Stimulated activated CD8-positive, alpha-beta memory T cell treated with anti-CD3 and anti-CD28 coated beads, Interleukin-12 subunit alpha, Interleukin-12 subunit beta, amount 100 ng/mL, for 24 hours (primary cell): ENCODE data around the gene SLC13A1.
"Not testable (repeated sequence)": the region's sequence is repeated elsewhere in the genome, so short reads cannot be mapped to it uniquely, and the experiment has no call there.

Experiments used
- DNase-seq: peaks from one replicate; pipeline ENCODE4 v3.0.0-alpha.2; 2020; ENCODE audit errors: extremely low read depth

SLC13A1 gene, protein sequence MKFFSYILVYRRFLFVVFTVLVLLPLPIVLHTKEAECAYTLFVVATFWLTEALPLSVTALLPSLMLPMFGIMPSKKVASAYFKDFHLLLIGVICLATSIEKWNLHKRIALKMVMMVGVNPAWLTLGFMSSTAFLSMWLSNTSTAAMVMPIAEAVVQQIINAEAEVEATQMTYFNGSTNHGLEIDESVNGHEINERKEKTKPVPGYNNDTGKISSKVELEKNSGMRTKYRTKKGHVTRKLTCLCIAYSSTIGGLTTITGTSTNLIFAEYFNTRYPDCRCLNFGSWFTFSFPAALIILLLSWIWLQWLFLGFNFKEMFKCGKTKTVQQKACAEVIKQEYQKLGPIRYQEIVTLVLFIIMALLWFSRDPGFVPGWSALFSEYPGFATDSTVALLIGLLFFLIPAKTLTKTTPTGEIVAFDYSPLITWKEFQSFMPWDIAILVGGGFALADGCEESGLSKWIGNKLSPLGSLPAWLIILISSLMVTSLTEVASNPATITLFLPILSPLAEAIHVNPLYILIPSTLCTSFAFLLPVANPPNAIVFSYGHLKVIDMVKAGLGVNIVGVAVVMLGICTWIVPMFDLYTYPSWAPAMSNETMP

DNA sequence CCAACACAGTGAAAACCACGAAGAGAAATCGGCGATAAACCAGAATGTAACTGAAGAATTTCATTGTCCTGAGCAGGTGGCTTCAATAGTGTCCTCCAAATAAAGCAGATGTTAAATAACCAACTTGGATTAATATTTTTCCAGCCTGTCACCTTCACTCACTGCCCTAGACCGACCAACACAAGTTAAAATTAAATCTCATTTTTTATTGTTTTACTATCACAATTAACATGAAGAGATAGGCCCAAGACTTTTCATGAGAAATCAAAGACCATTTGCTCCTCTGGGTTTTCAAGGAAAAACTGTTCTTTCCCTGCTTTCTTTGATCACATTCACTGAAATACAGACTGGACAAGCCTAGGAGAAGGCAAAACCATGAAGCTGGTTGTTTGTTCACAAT is at the start of gene SLC13A1:
TSS of gene SLC13A1 (minus strand) at position 87 of the 400 bp plus-strand sequence. CDS start at position 64, 23 bp downstream.
- no peak for DNase-seq

DNA sequence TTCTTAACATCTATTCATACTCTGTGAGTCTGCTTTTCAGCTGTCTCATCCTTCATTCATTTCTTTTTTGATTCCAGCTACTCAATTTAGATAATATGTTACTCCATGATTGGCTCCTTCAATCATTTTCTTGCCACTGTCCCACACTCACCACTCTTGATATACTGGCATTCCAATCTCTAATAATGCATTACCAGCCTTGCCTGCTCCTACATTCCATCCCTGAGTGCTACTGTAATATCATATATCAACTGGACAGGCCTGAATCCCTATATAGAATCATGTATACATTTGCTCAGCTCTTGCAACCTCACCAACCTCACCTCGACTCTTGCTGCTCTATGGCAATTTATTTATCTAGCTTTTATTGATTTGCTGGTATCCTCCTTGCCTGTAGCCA is 45.0 kb upstream of the SLC13A1 start:
- DNase-seq = no peak

DNA sequence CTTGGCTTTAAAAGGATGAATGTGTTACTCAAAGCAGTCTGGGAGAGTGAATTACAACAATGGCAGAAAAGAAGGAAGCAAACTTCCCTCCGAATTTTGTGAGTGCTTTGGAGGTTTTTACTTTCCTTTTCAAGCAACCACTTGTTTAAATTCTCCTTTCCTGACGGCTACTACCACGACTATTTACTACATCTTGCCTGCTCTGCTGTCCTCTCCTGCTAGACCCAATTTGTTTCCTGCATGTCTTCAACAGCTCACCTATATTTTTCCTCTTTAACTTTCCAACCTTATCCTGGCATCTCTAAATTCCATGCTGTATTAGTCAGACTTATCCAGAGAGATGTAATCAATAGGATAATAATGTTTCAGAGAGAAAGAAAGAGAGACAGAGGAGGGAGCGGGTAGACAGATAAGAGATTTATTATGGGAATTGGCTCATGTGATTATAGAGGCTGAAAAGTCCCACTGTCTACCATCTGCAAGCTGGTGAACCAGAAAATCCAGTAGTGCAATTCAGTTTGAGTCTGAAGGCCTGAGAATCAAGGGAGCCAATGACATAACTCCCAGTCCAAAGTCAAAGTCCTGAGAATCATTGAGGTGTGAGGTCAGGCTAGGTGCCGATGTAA is 42.8 kb upstream of the SLC13A1 start:
- DNase-seq = no peak

DNA sequence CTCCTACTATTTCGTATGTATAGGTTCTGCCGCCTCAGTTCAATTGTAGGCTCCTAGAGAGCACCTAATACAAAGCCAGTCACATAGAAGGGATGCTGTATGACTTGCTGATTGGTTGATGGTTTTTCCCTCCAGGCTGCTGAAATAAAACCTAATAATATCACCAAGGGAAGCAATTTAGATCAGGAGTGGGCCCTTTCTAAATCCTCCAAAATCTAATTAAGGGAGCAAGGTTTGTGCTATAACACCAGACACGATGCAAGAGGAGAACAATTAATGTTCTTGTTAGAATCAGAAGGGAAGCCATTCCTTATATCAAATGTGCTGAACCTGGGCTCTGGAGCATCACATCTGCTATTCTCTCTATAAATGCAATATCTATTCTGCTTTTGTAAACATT is 42.0 kb upstream of the SLC13A1 start:
- DNase-seq = no peak

DNA sequence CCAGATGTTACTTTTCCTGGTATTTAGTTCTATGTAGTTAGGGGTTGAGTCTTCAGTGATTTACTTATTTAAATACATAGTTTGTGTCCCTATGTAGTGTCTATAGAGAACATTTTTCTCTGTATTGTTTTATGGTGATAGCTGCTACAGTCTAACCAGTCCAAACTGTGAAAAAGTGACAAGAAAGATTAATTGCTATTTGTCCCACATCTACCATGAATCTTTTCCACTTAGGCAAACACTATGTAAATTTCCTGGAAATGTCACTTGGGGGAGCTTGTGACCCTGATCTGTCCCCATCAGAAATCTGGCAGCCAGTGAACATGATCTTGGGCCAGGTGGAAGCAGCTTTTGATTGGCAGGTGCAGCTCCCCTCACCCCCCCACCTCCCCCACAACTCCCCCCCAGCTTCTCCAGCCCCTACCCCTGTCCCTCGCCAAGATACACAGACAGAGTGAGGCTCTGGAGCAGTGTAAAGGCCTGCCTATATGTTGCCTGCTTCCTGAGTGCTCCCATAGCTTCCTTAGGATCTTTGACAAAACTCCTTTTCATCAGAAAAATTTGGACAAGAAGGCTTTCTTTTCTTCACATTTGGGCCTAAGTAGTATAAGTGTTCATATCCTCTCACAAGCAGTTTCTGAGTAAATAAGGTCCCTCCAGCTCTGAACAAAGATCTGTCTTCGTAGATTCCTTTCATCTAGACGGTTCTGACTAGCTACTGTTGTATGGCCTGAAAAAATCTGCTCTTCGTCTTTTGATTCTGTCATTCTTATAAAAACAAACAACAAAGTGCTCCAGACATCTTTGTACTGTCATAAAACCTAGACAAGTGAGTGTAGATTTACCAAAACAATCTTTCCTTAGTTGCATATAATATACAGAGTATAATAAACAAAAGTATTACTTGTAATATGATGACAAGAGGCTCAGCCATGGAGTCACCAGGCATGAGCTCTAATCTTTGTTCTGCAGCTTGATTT is 31.5 kb upstream of the SLC13A1 start:
- DNase-seq = no peak

DNA sequence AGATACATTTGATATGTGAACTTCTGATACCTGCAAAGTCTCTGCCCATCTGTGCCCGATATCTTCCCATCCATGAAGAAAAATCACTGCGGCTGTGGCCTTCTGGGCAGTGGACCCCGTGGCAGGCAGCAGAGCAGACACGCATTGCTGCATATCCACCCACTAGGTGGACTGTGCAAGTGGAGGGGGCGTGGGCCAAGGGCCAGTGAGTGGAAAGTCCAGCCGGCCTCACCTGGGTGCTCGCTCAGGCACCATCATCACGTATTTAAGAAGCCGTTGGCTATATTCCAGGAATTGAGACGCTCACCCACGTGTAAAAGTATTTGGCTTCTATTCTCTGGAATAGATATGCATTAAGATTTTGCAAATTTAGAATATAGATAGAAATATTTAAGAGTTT is 30.8 kb upstream of the SLC13A1 start:
- no peak for DNase-seq

DNA sequence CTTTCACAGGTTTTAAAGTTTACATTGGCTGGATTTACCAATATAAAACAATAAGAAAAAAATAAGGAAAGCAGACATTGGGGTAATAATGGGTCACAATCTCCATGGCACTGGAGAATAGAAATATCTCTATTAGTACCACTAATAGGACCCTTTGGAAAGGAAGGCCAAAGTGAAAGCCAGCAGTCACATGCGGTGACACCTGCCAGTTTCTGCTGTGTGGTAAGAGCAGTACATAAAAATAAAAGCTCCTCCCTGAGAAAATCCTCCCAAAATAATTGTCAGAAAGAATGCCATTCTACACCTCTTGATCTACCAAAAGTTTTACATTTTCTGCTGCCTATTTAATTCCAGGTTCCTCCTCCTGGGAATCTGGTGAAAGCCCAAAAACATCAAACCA is 30.4 kb upstream of the SLC13A1 start:
- DNase-seq = no peak

DNA sequence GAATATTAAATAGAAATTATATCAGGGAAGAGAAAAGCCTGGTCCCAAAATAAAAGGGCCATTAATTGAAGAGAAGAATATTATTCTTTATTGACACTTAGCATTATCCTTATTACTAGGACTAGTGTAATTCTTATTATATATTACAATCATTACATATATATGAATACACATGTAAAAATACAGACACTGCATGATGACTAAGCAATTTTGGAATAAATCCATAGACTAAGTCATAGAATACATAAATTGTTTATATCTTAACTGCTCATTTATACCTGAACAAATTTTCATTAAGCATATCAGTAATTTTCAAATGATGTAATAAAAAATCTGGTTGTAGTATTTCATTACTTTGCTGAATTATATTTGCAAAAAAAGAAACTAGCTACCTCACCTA is 29.7 kb upstream of the SLC13A1 start:
- DNase-seq = no peak

DNA sequence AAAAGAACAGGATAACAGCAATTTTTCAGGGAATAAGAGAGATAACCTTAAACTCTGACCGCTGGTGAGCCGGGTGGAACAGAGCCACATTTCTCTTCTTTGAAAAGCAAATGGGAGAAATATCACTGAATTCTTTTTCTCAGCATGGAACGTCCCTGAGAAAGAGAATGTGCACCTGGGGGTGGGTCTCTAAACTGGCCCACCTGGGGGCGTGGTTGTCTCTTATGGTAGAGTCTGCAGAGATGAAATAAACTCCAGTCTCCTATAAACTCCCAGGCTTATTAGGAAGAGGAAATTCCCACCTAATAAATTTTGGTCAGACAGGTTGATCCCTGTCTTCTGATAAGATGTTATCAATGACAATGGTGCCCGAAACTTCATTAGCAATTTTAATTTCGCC is 27.9 kb upstream of the SLC13A1 start:
- not testable (repeated sequence) for DNase-seq

DNA sequence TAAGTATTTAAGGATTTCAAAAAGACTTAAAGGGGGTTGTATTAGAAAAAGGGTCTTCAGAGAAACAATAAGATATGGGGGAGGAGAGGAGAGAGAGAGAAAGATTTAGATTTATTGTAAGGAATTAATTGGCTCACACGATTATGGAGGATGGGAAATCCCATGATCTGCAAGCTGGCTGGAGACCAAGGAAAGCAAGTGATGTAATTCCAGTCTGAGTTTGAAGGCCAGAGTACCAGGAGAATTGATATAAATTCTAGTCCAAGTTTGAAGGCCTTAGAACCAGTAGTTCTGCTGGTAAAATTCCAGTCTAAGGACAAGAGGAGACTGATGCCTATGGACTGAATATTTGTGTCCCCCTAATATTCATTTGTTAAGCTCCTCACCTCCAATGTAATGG is 20.6 kb upstream of the SLC13A1 start:
- no peak for DNase-seq

DNA sequence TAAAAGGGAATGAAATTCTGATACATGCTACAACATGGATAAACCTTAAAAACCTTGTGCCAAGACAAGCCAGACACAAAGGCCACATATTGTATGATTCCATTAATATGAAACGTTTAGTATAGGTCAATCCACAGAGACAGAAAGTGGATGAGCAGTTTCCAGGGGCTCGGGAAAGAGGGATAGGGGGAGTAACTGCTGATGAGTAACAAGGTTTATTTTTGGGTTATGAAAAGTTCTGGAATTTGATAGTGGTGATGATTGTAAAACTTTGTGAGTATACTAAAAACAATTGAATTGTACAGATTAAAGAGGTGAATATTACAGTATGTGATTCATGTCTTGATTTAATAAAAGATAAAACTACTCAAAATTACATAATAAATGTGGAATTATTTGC is 19.1 kb upstream of the SLC13A1 start:
- no peak for DNase-seq

DNA sequence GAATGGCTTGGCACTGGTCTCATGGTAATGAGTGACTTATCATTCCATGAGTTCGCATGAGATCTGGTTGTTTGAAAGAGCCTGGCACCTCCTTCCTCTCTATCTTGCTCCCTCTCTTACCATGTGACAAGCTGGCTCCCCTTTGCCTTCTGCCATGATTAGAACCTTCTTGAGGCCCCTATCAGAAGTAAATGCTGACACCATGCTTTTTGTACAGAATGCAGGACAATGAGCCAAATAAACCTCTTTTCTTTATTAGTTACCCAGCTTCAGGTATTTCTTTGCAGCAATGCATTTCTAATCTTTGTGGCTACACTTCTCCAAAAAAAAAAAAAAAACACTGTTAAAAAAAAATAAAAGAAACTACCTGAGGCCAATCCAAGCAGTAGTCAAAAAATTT is 17.1 kb upstream of the SLC13A1 start:
- DNase-seq = no peak

DNA sequence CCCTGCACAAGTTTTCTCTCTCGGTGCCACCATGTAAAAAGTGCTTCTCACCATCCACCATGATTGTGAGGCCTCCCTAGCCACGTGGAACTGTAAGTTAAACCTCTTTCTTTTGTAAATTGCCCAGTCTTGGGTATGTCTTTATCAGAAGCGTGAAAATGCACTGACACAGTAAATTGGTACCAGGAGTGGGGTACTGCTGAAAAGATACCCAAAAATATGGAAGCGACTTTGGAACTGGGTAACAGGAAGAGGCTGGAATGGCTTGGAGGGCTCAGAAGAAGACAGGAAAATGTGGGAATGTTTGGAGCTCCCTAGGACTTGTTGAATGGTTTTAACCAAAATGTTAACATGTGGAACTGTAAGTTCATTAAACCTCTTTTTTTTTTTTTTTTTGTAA is 15.6 kb upstream of the SLC13A1 start:
- no peak for DNase-seq

DNA sequence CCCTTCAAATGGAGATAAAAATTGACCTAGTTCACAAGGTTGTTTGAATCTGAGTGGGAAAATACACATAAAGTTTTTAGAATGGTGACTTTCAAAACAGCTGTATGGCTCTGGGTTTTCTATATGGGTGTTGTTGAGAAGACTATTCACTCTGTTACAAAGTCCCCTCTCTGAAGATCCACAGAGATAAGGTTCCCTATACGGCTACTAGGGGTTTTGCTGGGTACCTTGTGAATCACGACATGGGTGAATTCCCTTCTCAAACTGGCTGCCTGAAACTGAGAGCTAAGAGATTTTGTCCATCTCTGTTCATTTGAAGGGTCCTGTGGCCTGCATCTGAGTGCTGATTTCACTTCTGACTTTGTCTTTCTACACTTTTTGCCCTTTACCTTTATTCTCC is 11.8 kb upstream of the SLC13A1 start:
- no peak for DNase-seq

DNA sequence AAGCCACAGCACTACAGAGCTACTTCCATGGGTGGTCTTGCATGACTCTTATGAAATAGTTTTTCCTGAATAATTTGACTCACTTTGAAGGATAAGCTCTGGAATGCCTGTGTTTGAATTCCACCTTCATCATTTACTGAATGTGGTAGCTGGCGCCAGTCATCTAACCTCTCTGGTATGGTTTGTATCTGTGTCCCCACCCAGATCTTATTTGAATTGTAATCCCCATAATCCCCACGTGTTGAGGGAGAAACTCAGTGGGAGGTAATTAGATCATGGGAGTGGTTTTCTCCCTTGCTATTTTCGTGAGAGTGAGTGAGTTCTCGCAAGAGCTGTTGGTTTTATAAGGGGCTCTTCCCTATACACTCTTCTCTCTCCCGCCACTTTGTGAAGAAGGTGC is 11.2 kb upstream of the SLC13A1 start:
- no peak for DNase-seq

DNA sequence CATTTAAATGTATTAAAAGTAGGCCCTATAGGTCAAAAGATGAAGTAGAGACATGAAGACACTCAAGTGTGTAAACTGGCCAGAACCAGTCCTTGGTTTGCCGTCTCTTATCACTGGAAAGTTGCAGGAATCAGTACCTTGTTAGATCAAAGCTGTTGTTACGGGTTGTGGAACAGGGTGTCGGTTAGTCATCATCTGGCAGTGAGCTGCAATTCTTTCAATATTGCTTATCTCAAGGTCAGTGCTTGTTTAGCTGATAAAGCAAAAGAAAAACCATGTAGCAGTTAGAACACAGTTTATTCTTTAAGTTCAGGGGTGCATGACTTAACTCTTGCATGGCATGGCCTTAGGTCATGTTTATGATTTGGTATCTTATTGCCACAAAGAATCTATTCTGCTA is 10.0 kb upstream of the SLC13A1 start:
- no peak for DNase-seq

DNA sequence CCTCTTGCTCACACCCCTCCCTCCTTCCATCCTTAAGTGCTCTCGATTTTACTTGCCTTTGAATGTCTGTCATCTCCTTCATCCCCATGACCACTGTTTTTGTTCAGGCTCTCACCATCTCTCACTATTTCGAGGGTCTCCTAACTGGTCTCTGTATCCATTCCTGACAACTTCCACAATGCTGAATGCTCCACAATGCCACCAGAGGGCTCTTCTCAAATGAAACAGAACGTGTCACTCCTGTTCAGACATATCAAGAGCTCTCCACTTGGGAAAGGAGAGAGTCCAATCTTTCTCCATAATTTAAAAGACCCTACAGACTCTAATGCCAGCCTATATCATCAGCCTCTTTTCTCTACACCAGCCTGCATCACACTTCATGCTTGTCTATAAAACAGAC is 9.0 kb upstream of the SLC13A1 start:
- no peak for DNase-seq

DNA sequence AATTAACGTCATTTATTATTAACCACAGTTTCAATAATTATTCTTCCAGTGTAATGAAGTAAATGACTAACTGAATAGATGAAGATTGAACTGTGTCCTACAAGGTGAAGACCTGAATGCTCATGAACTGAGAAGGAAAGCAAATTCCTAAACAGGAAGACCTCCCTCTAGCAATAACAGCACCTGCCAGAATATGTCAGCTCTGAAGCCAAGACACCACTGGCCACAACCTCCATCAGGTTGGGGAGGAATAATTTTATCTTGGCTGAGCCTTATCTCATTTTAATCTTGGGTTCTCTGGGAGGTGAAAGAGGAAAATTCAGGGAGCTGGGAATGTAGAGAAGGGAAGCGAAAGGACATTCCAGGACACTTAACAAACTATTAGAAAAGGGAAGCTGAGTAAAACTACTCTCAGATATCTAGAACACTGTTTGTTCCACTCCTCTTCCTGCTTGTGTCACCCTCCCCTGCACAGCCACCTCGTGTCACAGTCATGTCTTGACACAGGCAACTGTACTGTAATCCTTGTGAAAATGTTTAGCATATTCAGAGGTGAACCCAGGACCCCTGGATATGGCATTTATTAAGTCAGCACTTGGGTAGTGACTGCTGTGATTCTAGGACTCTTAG is 4.6 kb upstream of the SLC13A1 start:
- no peak for DNase-seq

DNA sequence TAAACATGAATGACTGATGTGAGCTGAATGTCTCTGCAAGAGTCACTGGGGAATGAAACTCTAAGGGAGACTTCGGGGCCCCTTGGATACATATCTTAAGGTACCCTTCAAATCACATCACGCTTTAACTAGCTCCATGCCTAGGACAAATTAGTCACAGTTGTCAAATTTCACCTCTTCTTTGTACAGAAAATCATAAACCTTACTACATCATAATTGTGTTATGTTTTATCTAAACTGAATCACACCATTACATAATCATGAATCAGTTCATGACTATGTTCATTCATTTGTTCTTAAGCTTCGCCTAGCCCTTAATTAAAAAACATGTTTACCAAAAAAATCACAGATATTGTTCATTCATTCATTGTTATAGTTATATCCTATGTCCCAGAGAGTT is 2.1 kb upstream of the SLC13A1 start:
- DNase-seq = no peak

DNA sequence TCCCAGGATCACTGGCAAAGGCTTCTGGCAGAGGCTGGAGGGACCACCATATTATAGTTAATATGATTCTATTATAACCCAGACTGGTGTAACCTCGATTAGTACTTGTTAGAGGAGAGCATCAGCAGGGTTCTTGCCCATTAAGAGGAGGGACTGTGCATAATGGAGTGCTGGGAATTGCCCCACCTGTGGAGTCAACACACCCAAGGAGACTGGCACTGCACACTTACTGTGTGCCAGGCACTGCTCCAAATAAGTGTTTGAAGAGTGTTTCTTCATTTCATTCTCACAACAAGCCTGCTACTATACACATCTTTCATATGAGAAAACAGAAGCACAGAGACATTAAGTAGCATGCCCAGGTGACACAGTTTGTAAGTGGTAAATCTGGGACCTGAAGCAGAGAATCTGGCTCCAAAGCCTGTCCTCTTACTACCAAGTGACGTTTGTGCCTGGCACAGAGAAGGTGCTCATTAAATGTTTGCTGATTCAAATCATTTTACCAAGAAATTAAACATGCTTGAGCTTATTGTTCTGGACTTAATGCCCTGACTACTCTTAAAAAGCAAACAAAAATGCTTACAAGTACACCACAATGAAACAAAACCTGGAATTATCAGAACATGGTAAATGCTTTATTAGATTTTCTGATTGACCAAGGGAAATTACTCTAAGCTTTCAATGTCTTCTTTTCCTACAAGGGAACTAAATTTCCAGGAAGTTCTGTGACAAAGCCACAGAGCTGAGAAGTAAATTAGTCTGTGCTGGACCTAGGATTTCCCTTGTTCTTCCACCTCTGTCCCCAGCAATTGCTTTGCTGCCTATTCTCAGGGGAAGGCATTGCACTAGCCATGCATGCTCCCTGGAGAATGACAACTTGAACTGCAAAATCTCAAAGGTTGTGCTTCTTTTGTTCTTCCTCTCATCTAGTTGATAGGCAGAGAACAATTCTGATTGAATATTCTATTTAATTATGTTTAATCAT is 809 bp downstream of the SLC13A1 start:
- DNase-seq = no peak
